ENCODE results near the gene P2RY8.

- no peak for TF ChIP-seq POLR2A (IDR thresholded peaks at IDR 0.05)
- TF ChIP-seq, protein P1, sequence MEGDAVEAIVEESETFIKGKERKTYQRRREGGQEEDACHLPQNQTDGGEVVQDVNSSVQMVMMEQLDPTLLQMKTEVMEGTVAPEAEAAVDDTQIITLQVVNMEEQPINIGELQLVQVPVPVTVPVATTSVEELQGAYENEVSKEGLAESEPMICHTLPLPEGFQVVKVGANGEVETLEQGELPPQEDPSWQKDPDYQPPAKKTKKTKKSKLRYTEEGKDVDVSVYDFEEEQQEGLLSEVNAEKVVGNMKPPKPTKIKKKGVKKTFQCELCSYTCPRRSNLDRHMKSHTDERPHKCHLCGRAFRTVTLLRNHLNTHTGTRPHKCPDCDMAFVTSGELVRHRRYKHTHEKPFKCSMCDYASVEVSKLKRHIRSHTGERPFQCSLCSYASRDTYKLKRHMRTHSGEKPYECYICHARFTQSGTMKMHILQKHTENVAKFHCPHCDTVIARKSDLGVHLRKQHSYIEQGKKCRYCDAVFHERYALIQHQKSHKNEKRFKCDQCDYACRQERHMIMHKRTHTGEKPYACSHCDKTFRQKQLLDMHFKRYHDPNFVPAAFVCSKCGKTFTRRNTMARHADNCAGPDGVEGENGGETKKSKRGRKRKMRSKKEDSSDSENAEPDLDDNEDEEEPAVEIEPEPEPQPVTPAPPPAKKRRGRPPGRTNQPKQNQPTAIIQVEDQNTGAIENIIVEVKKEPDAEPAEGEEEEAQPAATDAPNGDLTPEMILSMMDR (IDR thresholded peaks at IDR 0.05), result no peak
Measured at GRCh38 chrX:1488745-1489144, 48.2 kb downstream of the P2RY8 start.

Data from gastroesophageal sphincter (tissue), 3 donors.